Measurements from ENCODE around the gene SFXN5. TPM values are rescaled to one million over a fixed set of nuclear protein-coding genes. Genes with fewer than 3 reads are reported as not detected.

The SFXN5 gene
- total and polyA plus RNA-seq, 2 of the 4 experiments (the other 2 are of a cell fraction): 8.6 to 17.0 TPM

DNA sequence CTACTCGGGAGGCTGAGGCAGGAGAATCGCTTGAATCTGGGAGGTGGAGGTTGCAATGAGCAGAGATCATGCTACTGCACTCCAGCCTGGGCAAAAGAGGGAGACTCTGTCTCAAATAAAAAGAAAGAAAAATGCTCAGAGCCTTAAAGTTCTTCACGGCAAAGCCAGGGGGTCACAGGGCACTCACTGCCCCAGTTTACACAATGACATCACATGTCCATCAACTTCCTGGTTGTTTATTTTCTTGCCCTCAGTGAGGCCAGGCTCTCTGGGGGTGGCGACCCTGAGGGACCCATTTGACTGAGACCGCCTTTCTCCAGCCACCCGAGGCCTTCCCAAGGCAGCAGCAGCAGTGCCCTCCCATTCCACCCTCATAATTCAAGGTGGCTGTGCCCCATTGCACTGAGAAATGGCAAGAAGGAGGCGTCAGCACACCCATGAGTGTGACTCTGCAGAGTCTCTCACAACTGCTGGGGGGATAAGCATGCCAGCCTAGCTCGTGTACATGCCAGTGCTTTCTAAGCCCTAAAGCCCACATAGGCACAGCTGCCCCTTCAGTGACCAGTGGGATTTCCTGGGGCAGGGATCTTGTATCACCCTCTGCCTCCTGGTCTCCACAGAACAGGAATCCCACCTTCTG lies 50.0 kb downstream of the SFXN5 start:
- no peak overlapping the region for H3K4me3 ChIP-seq (ENCODE audit: insufficient read depth, low read depth, low read length)
- intact Hi-C loops (cut with micrococcal nuclease): loop anchor here (5.0 kb wide), 1 partner anchor 41 kb away; no protein-coding TSS in a partner anchor
- H4K91ac ChIP-seq (ENCODE audit: insufficient read depth, low read depth, low read length): peak overlapping the region; percentile 3; the same call in 1 of the 2 replicates
- no peak overlapping the region for H2BK15ac ChIP-seq (ENCODE audit: low read depth, low read length)
- 62% methylated on average over 5 of the region's 8 CpGs; no CpG with 5 or more reads in 1 of the 2 experiments for WGBS, 2 experiments (ENCODE audit: extremely low coverage in 2 of 2, insufficient read length in 1 of 2)
- H3K4me2 ChIP-seq (ENCODE audit: low read depth, low read length): no peak overlapping the region
- peak overlapping the region; percentile 4; the same call in 1 of the 2 replicates for H3K23ac ChIP-seq (ENCODE audit: low read depth, low read length)
- no peak overlapping the region; the same call in 1 of the 2 replicates for H3K9ac ChIP-seq (ENCODE audit: low read depth, low read length)
- no peak overlapping the region; the same call in 1 of the 2 replicates for H2BK20ac ChIP-seq (ENCODE audit: low read depth, low read length)
- no peak overlapping the region for H3K27ac ChIP-seq (ENCODE audit: insufficient read depth, low read length)
- POLR2A ChIA-PET (ENCODE audit: unreplicated experiment): no interaction called here
- BruUV-seq (replicated peaks): no TSS peak
- H3K27me3 ChIP-seq (ENCODE audit: control insufficient read depth, insufficient read depth, low read length): no peaks in the 10 kb centered on the region
- H2AK9ac ChIP-seq (replicated peaks; ENCODE audit: low read depth, low read length, poor library complexity): peak overlapping the region; percentile 23
- CTCF ChIA-PET: no interaction called here
- H3K56ac ChIP-seq (ENCODE audit: extremely low read depth, insufficient read depth, low read length): no peak overlapping the region
- dilution Hi-C loops (cut with HindIII; ENCODE audit: low sequenced_read_pairs, unreplicated experiment): no loop called here
- peak overlapping the region; percentile 56; the same call in 1 of the 2 replicates for H3K18ac ChIP-seq (ENCODE audit: low read depth, low read length)
- peak overlapping the region; percentile 55 for H3K4ac ChIP-seq (ENCODE audit: low read depth, low read length)
- H4K20me1 ChIP-seq (ENCODE audit: insufficient read depth, low read length): no peaks in the 10 kb centered on the region; the same call in 1 of the 2 replicates
- H3K14ac ChIP-seq (replicated peaks; ENCODE audit: low read depth, low read length): peak overlapping the region; percentile 10
- peak overlapping the region; percentile 12; the same call in 1 of the 2 replicates for H2AK5ac ChIP-seq (ENCODE audit: low read depth, low read length)
- H2BK5ac ChIP-seq (ENCODE audit: low read depth, low read length, poor library complexity, severe bottlenecking): no peak overlapping the region
- ATAC-seq (ENCODE audit: low read depth): no peak
- H3K9me3 ChIP-seq (ENCODE audit: control insufficient read depth, insufficient read depth, low read length): no peaks in the 10 kb centered on the region
- H3K36me3 ChIP-seq (ENCODE audit: control insufficient read depth, insufficient read depth, low read length): peaks cover 2% of the 10 kb centered on the region; the same call in 1 of the 2 replicates
- peaks cover 15% of the 10 kb centered on the region for H3K4me1 ChIP-seq (ENCODE audit: control insufficient read depth, insufficient read depth, low read length)
- DNase-seq: no peak
- in situ Hi-C loops (cut with MboI; ENCODE audit: low sequenced_read_pairs): no loop called here
- peak overlapping the region; percentile 47 for H2BK120ac ChIP-seq (ENCODE audit: low read depth, low read length)
- H2AFZ ChIP-seq (replicated peaks; ENCODE audit: low read length, poor library complexity): no peak overlapping the region
- peak overlapping the region in 1 of 2 experiments; percentile 20; a peak in 2 of 4 replicates for H4K8ac ChIP-seq (ENCODE audit: low read depth in 2 of 2, low read length in 2 of 2)
- no peak overlapping the region for H4K5ac ChIP-seq (ENCODE audit: low read depth, low read length)
- peaks cover 0 to 11% of the 10 kb centered on the region in 2 experiments; a peak in 2 of 4 replicates for H3K79me1 ChIP-seq (ENCODE audit: low read depth in 1 of 2, low read length in 2 of 2)
- peaks cover 12% of the 10 kb centered on the region for H3K9me1 ChIP-seq (ENCODE audit: insufficient read depth, low read length)
- no peak for TF ChIP-seq SMC3 (IDR thresholded peaks at IDR 0.05; ENCODE audit: low read depth, low read length)
- TF ChIP-seq MXI1 (IDR thresholded peaks at IDR 0.05; ENCODE audit: borderline replicate concordance, low read depth, low read length): no peak
- no peak for TF ChIP-seq RCOR1 (IDR thresholded peaks at IDR 0.05; ENCODE audit: insufficient replicate concordance, low read length)
- TF ChIP-seq CEBPB (IDR thresholded peaks at IDR 0.05; ENCODE audit: low read depth, low read length): no peak
- TF ChIP-seq, protein P1, sequence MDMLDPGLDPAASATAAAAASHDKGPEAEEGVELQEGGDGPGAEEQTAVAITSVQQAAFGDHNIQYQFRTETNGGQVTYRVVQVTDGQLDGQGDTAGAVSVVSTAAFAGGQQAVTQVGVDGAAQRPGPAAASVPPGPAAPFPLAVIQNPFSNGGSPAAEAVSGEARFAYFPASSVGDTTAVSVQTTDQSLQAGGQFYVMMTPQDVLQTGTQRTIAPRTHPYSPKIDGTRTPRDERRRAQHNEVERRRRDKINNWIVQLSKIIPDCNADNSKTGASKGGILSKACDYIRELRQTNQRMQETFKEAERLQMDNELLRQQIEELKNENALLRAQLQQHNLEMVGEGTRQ (IDR thresholded peaks at IDR 0.05; ENCODE audit: low read depth, low read length): no peak
- TF ChIP-seq MAFK (IDR thresholded peaks at IDR 0.05; ENCODE audit: low read depth, low read length): no peak
- TF ChIP-seq RFX5 (IDR thresholded peaks at IDR 0.05; ENCODE audit: low read depth, low read length): no peak
- no peak for TF ChIP-seq NFE2L2 (IDR thresholded peaks at IDR 0.05; ENCODE audit: low read depth, low read length)
- TF ChIP-seq BHLHE40 (IDR thresholded peaks at IDR 0.05; ENCODE audit: low read depth, low read length): no peak
- TF ChIP-seq, protein P2, sequence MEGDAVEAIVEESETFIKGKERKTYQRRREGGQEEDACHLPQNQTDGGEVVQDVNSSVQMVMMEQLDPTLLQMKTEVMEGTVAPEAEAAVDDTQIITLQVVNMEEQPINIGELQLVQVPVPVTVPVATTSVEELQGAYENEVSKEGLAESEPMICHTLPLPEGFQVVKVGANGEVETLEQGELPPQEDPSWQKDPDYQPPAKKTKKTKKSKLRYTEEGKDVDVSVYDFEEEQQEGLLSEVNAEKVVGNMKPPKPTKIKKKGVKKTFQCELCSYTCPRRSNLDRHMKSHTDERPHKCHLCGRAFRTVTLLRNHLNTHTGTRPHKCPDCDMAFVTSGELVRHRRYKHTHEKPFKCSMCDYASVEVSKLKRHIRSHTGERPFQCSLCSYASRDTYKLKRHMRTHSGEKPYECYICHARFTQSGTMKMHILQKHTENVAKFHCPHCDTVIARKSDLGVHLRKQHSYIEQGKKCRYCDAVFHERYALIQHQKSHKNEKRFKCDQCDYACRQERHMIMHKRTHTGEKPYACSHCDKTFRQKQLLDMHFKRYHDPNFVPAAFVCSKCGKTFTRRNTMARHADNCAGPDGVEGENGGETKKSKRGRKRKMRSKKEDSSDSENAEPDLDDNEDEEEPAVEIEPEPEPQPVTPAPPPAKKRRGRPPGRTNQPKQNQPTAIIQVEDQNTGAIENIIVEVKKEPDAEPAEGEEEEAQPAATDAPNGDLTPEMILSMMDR (conservative IDR thresholded peaks at IDR 0.05; ENCODE audit: low read depth, low read length): no peak
- no peak for TF ChIP-seq POLR2A (IDR thresholded peaks at IDR 0.05; ENCODE audit: low read depth, low read length)
- TF ChIP-seq MAZ (IDR thresholded peaks at IDR 0.05; ENCODE audit: borderline replicate concordance, low read depth, low read length): no peak
- TF ChIP-seq FOS (IDR thresholded peaks at IDR 0.05; ENCODE audit: low read depth, low read length): no peak
- TF ChIP-seq RAD21 (IDR thresholded peaks at IDR 0.05; ENCODE audit: low read length): no peak
- TF ChIP-seq, protein P3, sequence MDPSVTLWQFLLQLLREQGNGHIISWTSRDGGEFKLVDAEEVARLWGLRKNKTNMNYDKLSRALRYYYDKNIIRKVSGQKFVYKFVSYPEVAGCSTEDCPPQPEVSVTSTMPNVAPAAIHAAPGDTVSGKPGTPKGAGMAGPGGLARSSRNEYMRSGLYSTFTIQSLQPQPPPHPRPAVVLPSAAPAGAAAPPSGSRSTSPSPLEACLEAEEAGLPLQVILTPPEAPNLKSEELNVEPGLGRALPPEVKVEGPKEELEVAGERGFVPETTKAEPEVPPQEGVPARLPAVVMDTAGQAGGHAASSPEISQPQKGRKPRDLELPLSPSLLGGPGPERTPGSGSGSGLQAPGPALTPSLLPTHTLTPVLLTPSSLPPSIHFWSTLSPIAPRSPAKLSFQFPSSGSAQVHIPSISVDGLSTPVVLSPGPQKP (IDR thresholded peaks at IDR 0.05; ENCODE audit: borderline replicate concordance, low read depth, low read length): no peak

All from IMR-90 (cell line).